OCI-LY7 (cell line): ENCODE data around the gene RNASET2. TPM values are rescaled to one million over a fixed set of nuclear protein-coding genes. Genes with fewer than 3 reads are reported as not detected.

Experiments
- BruUV-seq: library from RNA; stranded (reverse); fragments of 400-500 nt; replicated peaks from 2 replicates; lab custom pipeline; 2021; lab: Mats Ljungman, UMichigan
- CTCF ChIA-PET: fragments of 300-600 bp; sonication (Branson Sonifier 250); formaldehyde crosslinking; loops from one replicate; lab custom pipeline; 2022; ENCODE audit warnings: antibody characterized with exemption; ENCODE audit not compliant: unreplicated experiment; lab: Charles Lee
- POLR2A ChIA-PET: fragments of 300-600 bp; sonication (Branson Sonifier 250); formaldehyde crosslinking; loops from one replicate; lab custom pipeline; 2022; ENCODE audit warnings: antibody characterized with exemption; lab: Charles Lee
- DNase-seq: peaks from one replicate; pipeline ENCODE4 v3.0.0-alpha.2; 2015; ENCODE audit warnings: low spot score
- H2AFZ ChIP-seq: fragments of 200-600 bp; sonication (generic), shearing (Covaris generic); 2 replicates; pipeline ENCODE4 v1.6.1; 2014; ENCODE audit warnings: mild to moderate bottlenecking, antibody characterized with exemption, low read length, moderate library complexity
- H3K27ac ChIP-seq: fragments of 200-600 bp; sonication (generic); 2 replicates; pipeline ENCODE4 v1.5.1; 2014; ENCODE audit warnings: mixed run types, low read depth, mild to moderate bottlenecking, moderate library complexity, low read length, inconsistent platforms; ENCODE audit not compliant: poor library complexity, severe bottlenecking
- H3K36me3 ChIP-seq: fragments of 200-600 bp; sonication (generic); 2 replicates; pipeline ENCODE4 v1.6.1; 2014; ENCODE audit warnings: mild to moderate bottlenecking, antibody characterized with exemption, low read length, moderate library complexity, mixed read lengths; ENCODE audit not compliant: insufficient read depth
- H3K4me1 ChIP-seq: fragments of 200-600 bp; sonication (generic); 2 replicates; pipeline ENCODE4 v1.5.1; 2014; ENCODE audit warnings: mild to moderate bottlenecking, low read length; ENCODE audit not compliant: insufficient read depth, poor library complexity, severe bottlenecking
- H3K4me2 ChIP-seq: fragments of 200-600 bp; sonication (generic); 2 replicates; pipeline ENCODE4 v1.6.1; 2014; ENCODE audit warnings: mild to moderate bottlenecking, low read length
- H3K4me3 ChIP-seq: fragments of 200-600 bp; sonication (generic); 2 replicates; pipeline ENCODE4 v1.5.1; 2014; ENCODE audit warnings: mild to moderate bottlenecking, low read depth, low read length; ENCODE audit not compliant: poor library complexity, severe bottlenecking
- H3K79me2 ChIP-seq: fragments of 200-600 bp; sonication (generic); 2 replicates; pipeline ENCODE4 v1.6.1; 2016; ENCODE audit warnings: low read depth, mild to moderate bottlenecking, low read length, moderate library complexity, mixed read lengths; ENCODE audit not compliant: insufficient read depth
- H3K9me2 ChIP-seq: fragments of 200-600 bp; sonication (generic); 2 replicates; pipeline ENCODE4 v1.6.1; 2016; ENCODE audit warnings: mild to moderate bottlenecking, low read length, mixed read lengths; ENCODE audit not compliant: insufficient read depth
- H3K9me3 ChIP-seq: fragments of 200-600 bp; sonication (generic); 2 replicates; pipeline ENCODE4 v1.6.1; 2014; ENCODE audit warnings: mild to moderate bottlenecking, mixed run types, low read length, mixed read lengths
- H4K20me1 ChIP-seq: fragments of 200-600 bp; sonication (generic); 2 replicates; pipeline ENCODE4 v1.6.1; 2014; ENCODE audit warnings: mild to moderate bottlenecking, antibody characterized with exemption, low read length, moderate library complexity, mixed read lengths; ENCODE audit not compliant: insufficient read depth
- CTCF ChIP-seq: fragments of 200-600 bp; sonication (generic); conservative IDR thresholded peaks from 2 replicates; pipeline ENCODE4 v1.5.1; 2014; ENCODE audit warnings: mild to moderate bottlenecking, antibody characterized with exemption, low read length, moderate library complexity, mixed read lengths
- EZH2phosphoT487 ChIP-seq: fragments of 200-600 bp; sonication (generic); IDR thresholded peaks from 2 replicates; pipeline ENCODE4 v1.6.1; 2018; ENCODE audit warnings: low read depth, borderline replicate concordance, mild to moderate bottlenecking, mixed run types, antibody characterized with exemption, low read length, moderate library complexity, mixed read lengths
- intact Hi-C: fragments of 100-400 bp; cut with micrococcal nuclease; formaldehyde crosslinking; loops from one replicate; pipeline ENCODE4 v1.10.0; 2022; ENCODE audit not compliant: unreplicated experiment
- total RNA-seq, 2 experiments: library from RNA; depleted of rRNA in 1 of 2; stranded (reverse); fragments of >200 nt in 1 of 2; shearing (Covaris generic) in 1 of 2; gene quantifications; 2 replicates each; pipeline ENCODE4 v1.2.3, GENCODE V29; 2014 to 2022

The RNASET2 gene
- total RNA-seq, 2 experiments from 2014 or later = 71.7 to 105 TPM

DNA sequence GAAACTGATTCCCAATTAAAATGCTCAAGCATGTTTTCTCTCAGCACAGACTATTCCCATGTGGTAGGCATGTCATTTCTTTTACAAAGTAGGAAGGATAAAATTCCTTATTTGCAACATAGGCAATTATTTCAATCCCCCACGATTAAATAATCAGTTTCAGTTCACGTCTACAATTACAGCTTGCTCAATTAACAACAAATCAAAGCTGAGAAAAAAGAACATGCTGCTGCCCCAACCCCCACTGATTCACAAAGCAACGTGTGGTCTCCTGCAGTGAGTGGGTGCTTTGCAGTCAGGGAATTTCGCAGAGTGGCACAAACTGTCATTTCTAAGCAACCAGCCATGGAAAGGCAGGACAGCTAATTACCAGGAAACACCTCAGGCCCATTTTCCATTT lies 17.0 kb downstream of the RNASET2 start:
- CTCF ChIA-PET = no interaction called here
- Histone ChIP-seq H3K4me3 (no peak overlapping the region), H3K4me2 (no peak overlapping the region), H3K27ac (no peak overlapping the region), H3K4me1 (peaks cover 9% of the 10 kb centered on the region), H3K9me3 (no peaks in the 10 kb centered on the region), H2AFZ (no peak overlapping the region), H4K20me1 (no peaks in the 10 kb centered on the region), H3K36me3 (peaks cover 89% of the 10 kb centered on the region), H3K79me2 (no peaks in the 10 kb centered on the region), H3K9me2 (no peaks in the 10 kb centered on the region)
- POLR2A ChIA-PET = no interaction called here
- TF ChIP-seq CTCF (no peak), EZH2phosphoT487 (no peak)
- intact Hi-C loops = no loop called here
- DNase-seq = no peak
- no TSS peak for BruUV-seq

- H3K4me1 ChIP-seq = peaks cover 9% of the 10 kb centered on the region
- POLR2A ChIA-PET = no interaction called here
- H3K4me2 ChIP-seq = no peak overlapping the region
- TF ChIP-seq CTCF = no peak
- no peak for TF ChIP-seq EZH2phosphoT487
- H3K9me2 ChIP-seq = no peaks in the 10 kb centered on the region
- H2AFZ ChIP-seq = no peak overlapping the region
- CTCF ChIA-PET = no interaction called here
- H3K4me3 ChIP-seq = no peak overlapping the region
- H3K27ac ChIP-seq = no peak overlapping the region
- H3K36me3 ChIP-seq = peaks cover 92% of the 10 kb centered on the region
- no peaks in the 10 kb centered on the region for H4K20me1 ChIP-seq
- intact Hi-C loops = no loop called here
- no peaks in the 10 kb centered on the region for H3K79me2 ChIP-seq
- BruUV-seq = no TSS peak
- H3K9me3 ChIP-seq = no peaks in the 10 kb centered on the region
- no peak for DNase-seq
These were observed 17.6 kb downstream of the RNASET2 start for GRCh38 chr6:166938704-166939103.

GRCh38 chr6:166938150-166938549 lies 18.2 kb downstream of the RNASET2 start:
- Histone ChIP-seq H3K9me3 (no peaks in the 10 kb centered on the region), H3K4me2 (no peak overlapping the region), H3K36me3 (peaks cover 92% of the 10 kb centered on the region), H3K9me2 (no peaks in the 10 kb centered on the region), H2AFZ (no peak overlapping the region), H4K20me1 (no peaks in the 10 kb centered on the region), H3K79me2 (no peaks in the 10 kb centered on the region), H3K4me3 (no peak overlapping the region), H3K4me1 (peaks cover 9% of the 10 kb centered on the region), H3K27ac (no peak overlapping the region)
- intact Hi-C loops = no loop called here
- no peak for TF ChIP-seq EZH2phosphoT487
- TF ChIP-seq CTCF = no peak
- DNase-seq = no peak
- BruUV-seq = no TSS peak
- CTCF ChIA-PET = interaction anchor here (0.8 kb wide), 1 partner anchor 51 kb away, joined by 3 read pairs; no protein-coding TSS in a partner anchor
- POLR2A ChIA-PET = interaction anchor here (0.8 to 1.0 kb wide), 2 partner anchors 11 to 21 kb away, joined by 4 to 6 read pairs; no protein-coding TSS in a partner anchor
